GM10248 (cell line): Measurements from ENCODE around the gene PRLR.
"Not testable (repeated sequence)": the region's sequence is repeated elsewhere in the genome, so short reads cannot be mapped to it uniquely, and the experiment has no call there.

Experiments used
- CTCF ChIA-PET: fragments of 300-600 bp; sonication (Branson Sonifier 250); formaldehyde crosslinking; extraction: SDS; loops from one replicate; lab custom pipeline; 2021; ENCODE audit warnings: antibody characterized with exemption; lab: Yijun Ruan, JAX
- POLR2A ChIA-PET: fragments of 350-650 bp; sonication (Branson Sonifier 250); formaldehyde crosslinking; extraction: SDS; loops from one replicate; lab custom pipeline; 2020; ENCODE audit warnings: antibody characterized with exemption; lab: Yijun Ruan, JAX
- DNase-seq: peaks from one replicate; pipeline ENCODE4 v3.0.0; 2012; ENCODE audit errors: extremely low spot score
- TF ChIP-seq, protein P1 (sequence below): IDR thresholded peaks from 2 replicates; pipeline ENCODE4 v1.5.1; 2012; ENCODE audit warnings: mild to moderate bottlenecking, low read depth; ENCODE audit errors: extremely low read depth, missing control alignments, control extremely low read depth

PRLR gene

GRCh38 chr5:35253582-35253981 lies 23.3 kb upstream of the PRLR start:
- TF ChIP-seq, protein P1, sequence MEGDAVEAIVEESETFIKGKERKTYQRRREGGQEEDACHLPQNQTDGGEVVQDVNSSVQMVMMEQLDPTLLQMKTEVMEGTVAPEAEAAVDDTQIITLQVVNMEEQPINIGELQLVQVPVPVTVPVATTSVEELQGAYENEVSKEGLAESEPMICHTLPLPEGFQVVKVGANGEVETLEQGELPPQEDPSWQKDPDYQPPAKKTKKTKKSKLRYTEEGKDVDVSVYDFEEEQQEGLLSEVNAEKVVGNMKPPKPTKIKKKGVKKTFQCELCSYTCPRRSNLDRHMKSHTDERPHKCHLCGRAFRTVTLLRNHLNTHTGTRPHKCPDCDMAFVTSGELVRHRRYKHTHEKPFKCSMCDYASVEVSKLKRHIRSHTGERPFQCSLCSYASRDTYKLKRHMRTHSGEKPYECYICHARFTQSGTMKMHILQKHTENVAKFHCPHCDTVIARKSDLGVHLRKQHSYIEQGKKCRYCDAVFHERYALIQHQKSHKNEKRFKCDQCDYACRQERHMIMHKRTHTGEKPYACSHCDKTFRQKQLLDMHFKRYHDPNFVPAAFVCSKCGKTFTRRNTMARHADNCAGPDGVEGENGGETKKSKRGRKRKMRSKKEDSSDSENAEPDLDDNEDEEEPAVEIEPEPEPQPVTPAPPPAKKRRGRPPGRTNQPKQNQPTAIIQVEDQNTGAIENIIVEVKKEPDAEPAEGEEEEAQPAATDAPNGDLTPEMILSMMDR, result no peak
- DNase-seq, result no peak
- ChIA-PET POLR2A (no interaction called here), CTCF (interaction anchor here (0.9 to 1.4 kb wide), 2 partner anchors 11 to 20 kb away, joined by 3 read pairs; no protein-coding TSS in a partner anchor)

DNA sequence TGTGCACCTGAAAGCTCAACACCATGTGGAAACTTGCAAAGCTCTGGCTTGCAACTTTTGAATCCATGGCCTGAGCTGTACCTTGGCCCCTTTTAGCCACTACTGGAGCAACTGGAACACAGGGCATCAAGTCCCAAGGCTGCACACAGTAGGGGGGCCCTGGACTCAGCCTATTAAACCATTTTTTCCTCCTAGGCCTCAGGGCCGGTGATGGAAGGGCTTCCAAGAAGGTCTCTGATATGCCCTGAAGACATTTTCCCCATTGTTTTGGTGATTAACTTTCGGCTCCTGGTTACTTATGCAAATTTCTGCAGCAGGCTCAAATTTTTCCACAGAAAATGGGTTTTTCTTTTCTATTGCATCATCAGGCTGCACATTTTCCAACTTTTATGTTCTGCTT lies 22.7 kb upstream of the PRLR start:
- ChIA-PET CTCF (no interaction called here), POLR2A (no interaction called here)
- no peak for DNase-seq
- TF ChIP-seq, protein P1, result no peak

DNA sequence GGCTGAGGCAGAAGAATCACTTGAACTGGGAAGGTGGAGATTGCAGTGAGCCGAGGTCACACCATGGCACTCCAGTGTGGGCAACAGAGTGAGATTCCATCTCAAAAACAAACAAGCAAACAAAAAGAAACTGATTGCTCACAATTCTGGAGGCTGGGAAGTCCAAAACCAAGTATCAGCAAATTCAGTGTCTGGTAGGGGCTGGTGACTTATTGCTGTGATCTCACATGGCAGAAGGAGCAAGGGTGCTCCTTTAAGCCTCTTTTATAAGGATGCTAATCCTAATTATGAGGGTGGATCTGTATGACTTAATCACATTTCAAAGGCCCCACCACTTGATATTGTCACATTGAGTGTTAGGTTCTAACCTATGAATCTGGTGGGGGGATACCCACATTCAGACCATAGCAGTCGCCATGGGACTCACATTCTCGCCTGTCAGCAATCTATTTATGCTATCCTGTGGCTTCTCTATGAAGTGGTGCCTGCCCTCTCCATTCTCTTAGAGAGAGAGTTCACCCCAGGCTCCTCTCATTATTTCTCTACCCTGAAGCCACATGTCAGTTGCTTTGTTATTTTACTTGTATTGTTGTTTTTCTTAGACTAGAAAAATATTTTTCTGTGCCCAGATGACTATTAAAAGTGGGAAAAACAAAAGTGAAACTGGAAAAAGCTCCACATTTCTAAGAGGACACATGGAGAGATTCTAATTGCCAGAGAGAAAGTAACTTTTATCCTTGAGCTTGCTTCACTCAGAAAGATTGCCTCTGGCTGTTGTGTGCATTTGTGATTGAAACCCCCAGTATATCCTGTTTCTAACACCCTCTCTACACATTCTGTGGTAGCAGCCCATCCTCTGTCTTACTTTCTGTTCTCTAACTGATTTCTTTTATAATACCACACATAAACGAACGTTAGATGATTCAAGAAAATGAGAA lies 18.8 kb upstream of the PRLR start:
- DNase-seq, result no peak
- CTCF ChIA-PET, result no interaction called here
- POLR2A ChIA-PET, result interaction anchor here (0.6 kb wide), 1 partner anchor 23 kb away, joined by 6 read pairs; no protein-coding TSS in a partner anchor
- TF ChIP-seq, protein P1, result no peak

DNA sequence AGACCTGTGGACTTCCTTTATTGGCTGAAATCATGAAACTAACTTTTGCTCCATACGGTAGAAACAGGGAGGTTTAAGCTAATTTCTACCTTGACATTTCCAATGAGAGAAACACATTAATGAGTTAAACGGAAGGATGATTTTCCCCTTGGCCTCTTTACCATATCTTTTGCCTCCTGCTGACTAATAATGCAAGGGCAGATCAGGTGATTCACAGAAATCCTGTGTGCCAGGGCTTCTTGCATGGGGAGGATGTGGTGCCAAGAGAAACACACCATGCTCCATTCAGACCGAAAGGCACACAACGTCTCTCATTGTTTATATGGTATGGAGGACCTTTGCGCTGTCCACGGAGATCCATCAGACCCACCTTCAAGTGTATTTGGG lies 17.4 kb upstream of the PRLR start:
- TF ChIP-seq, protein P1, result no peak
- DNase-seq, result no peak
- ChIA-PET CTCF (interaction anchor here (1.3 to 1.5 kb wide), 2 partner anchors 17 to 22 kb away, joined by 3 to 4 read pairs; partner anchors contain the start of gene PRLR), POLR2A (no interaction called here)

DNA sequence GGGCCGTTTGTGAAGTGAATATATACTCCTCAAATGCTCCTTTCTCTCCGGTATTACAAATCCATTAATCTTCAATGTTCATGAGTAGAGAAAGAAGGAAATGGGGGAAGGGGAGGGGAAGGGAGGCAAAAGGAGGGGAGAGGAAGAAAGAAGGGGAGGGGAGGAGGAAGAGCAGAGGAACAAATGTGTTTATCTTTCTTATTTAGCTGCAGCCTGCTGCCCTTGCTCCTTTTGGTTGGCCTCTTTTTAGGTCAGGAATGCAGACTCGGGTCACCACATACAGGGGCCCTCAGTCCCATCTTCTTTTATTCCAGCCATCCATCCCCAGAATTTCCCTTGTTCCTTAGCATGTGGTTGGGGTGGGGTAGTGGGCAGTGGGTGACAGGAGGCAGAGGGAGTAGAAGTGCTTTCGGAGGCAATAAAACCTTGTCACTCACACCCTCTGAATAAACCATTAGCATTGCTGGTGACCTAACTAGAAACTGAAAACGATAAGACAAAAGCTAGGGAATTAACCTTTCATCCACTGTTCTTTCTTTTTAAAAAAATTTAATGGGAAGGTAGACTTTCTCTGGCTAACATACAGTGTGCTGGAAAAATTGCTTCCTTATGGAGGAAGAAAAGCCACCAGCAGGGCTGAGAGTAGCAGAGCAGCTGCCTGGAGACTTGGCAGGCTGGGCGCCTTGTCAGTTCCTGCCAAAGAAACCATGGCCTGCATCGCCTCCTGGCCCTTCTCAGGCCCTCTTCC lies 16.8 kb upstream of the PRLR start:
- POLR2A ChIA-PET, result no interaction called here
- TF ChIP-seq, protein P1, result no peak
- no peak for DNase-seq
- CTCF ChIA-PET, result interaction anchor here (1.3 to 1.5 kb wide), 3 partner anchors 17 to 54 kb away, joined by 3 to 5 read pairs (median 4); partner anchors contain the start of gene PRLR

DNA sequence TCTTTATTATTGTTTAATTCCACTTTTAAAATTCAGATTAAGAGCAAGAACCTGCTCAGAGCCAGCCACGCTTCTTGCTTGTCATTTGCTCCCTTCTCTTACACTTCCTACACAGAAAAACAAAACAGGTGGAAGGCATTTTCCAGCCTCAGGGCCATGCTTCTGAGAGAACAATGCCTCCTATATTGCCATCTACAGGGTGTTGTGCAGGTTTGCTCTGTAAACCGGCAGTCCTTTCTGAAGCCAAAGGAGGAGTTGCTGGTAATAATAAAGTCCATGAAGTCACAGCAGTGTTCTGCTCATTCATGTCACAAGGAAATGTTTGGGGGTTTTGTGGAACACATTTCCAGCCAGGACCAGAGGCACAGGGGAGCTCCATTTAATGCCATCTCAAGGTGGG lies 16.1 kb upstream of the PRLR start:
- TF ChIP-seq, protein P1, result no peak
- CTCF ChIA-PET, result interaction anchor here (1.4 kb wide), 1 partner anchor 54 kb away, joined by 5 read pairs; no protein-coding TSS in a partner anchor
- POLR2A ChIA-PET, result no interaction called here
- DNase-seq, result no peak

DNA sequence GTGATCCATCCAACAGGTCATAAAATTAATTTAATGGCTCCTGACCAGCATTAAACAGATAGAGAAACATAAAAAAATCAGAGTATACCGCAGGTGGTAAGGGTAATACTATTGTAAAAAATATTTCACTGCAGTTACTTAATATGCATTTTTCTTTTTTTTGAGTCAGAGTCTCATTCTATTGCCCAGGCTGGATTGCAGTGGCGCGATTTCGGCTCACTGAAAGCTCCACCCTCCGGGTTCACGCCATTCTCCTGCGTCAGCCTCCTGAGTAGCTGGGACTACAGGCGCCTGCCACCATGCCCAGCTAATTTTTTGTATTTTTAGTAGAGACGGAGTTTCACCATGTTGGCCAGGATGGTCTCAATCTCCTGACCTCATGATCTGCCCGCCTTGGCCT lies 15.1 kb upstream of the PRLR start:
- CTCF ChIA-PET, result interaction anchor here (0.7 to 1.4 kb wide), 4 partner anchors 10 to 191 kb away, joined by 3 to 5 read pairs (median 3); partner anchors contain the start of gene PRLR
- POLR2A ChIA-PET, DNase-seq: not testable (repeated sequence)
